Mammary epithelial cell (primary cell): ENCODE measurements around the gene THOC5.

Source experiments
- EZH2 ChIP-seq: IDR thresholded peaks from 2 replicates; pipeline ENCODE4 v1.6.1; 2012; ENCODE audit warnings: low read length, inconsistent platforms, borderline replicate concordance
- TF ChIP-seq, protein P1 (sequence below), 2 donors: IDR thresholded peaks in 1 of 2; conservative IDR thresholded peaks in 1 of 2; 2 replicates each; pipeline ENCODE4 v1.5.1; 2011 to 2012; ENCODE audit warnings: inconsistent platforms in 2 of 2, low read length in 2 of 2, mild to moderate bottlenecking in 2 of 2, control low read depth in 1 of 2, low read depth in 1 of 2; ENCODE audit not compliant: insufficient read depth in 1 of 2; ENCODE audit errors: extremely low read depth in 1 of 2

GRCh38 chr22:29559853-29560252, 6.3 kb upstream of the THOC5 start:
- no peak for TF ChIP-seq EZH2
- TF ChIP-seq, protein P1, sequence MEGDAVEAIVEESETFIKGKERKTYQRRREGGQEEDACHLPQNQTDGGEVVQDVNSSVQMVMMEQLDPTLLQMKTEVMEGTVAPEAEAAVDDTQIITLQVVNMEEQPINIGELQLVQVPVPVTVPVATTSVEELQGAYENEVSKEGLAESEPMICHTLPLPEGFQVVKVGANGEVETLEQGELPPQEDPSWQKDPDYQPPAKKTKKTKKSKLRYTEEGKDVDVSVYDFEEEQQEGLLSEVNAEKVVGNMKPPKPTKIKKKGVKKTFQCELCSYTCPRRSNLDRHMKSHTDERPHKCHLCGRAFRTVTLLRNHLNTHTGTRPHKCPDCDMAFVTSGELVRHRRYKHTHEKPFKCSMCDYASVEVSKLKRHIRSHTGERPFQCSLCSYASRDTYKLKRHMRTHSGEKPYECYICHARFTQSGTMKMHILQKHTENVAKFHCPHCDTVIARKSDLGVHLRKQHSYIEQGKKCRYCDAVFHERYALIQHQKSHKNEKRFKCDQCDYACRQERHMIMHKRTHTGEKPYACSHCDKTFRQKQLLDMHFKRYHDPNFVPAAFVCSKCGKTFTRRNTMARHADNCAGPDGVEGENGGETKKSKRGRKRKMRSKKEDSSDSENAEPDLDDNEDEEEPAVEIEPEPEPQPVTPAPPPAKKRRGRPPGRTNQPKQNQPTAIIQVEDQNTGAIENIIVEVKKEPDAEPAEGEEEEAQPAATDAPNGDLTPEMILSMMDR (conservative IDR thresholded peaks at IDR 0.05 in 1 of 2, IDR thresholded peaks at IDR 0.05 in 1 of 2; ENCODE audit: extremely low read depth in 1 of 2, insufficient read depth in 1 of 2, low read depth in 1 of 2, low read length in 2 of 2), result no peak
